ACC112 (cell line): ENCODE data around the gene PHLDB3.
A peak's percentile ranks its signal among the peaks of the same experiment; 100 is the strongest.

Experiments
- H2AFZ ChIP-seq: fragments of 200-600 bp; sonication (generic); one replicate; pipeline ENCODE4 v1.6.0; 2017; ENCODE audit warnings: antibody characterized with exemption, low read length; ENCODE audit not compliant: unreplicated experiment
- H3K27ac ChIP-seq: fragments of 200-600 bp; sonication (generic); 2 replicates; pipeline ENCODE4 v1.5.1; 2014; ENCODE audit warnings: low read depth, mild to moderate bottlenecking, antibody characterized with exemption, low read length, moderate library complexity
- H3K27me3 ChIP-seq: fragments of 200-600 bp; sonication (generic); 2 replicates; pipeline ENCODE4 v1.6.1; 2014; ENCODE audit warnings: mild to moderate bottlenecking, antibody characterized with exemption, low read length, moderate library complexity, mixed read lengths; ENCODE audit not compliant: insufficient read depth
- H3K36me3 ChIP-seq: fragments of 200-600 bp; sonication (generic); 2 replicates; pipeline ENCODE4 v1.6.1; 2016; ENCODE audit warnings: mild to moderate bottlenecking, antibody characterized with exemption, low read length, moderate library complexity, mixed read lengths; ENCODE audit not compliant: insufficient read depth
- H3K4me1 ChIP-seq: fragments of 200-600 bp; sonication (generic); one replicate; pipeline ENCODE4 v1.6.1; 2016; ENCODE audit warnings: low read length, mixed read lengths; ENCODE audit not compliant: insufficient read depth, unreplicated experiment, control insufficient read depth
- H3K4me3 ChIP-seq: fragments of 200-600 bp; sonication (generic); 2 replicates; pipeline ENCODE4 v1.5.1; 2014; ENCODE audit warnings: mild to moderate bottlenecking, low read depth, low read length
- H3K79me2 ChIP-seq: fragments of 200-600 bp; sonication (generic); one replicate; pipeline ENCODE4 v1.6.0; 2016; ENCODE audit warnings: low read length; ENCODE audit not compliant: control insufficient read depth, unreplicated experiment, insufficient read depth

PHLDB3 gene

DNA sequence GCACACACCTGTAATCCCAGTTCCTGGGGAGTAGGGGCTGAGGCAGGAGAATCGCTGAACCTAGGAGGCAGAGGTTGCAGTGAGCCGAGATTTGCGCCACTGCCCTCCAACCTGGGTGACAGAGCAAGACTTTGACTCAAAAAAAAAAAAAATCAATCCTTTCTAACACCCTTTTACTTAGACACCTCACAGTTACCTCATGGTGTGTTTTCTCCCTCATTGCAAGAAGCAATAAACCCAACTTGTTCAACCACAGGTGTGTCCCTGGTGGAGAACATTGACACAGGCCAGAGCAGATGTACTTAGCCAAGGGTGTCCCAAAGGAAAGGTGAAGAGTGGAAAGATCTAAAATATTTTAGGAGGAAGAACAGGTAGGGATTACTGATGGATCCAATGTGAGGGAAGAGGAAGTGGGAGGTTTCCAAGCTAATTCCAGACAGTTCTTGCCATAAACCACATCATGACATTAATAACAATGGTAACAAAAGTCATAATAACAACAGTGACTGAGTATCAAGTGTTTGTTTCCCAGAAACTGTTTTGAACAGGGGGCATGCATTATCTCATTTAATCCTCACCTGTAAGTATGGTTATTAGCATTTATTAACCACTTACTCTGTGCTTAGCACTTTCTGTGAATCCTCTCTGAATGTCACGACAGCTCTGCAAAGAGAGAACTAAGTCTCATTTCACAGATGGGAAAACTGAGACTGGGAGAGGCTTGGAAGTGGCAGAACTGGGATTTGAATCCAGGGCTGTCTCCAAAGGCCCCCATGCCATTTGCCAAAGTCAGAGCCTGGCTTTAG, 36.0 kb downstream of the PHLDB3 start:
- H3K36me3 ChIP-seq, result no peaks in the 10 kb centered on the region
- no peak overlapping the region for H3K27ac ChIP-seq
- H3K79me2 ChIP-seq, result no peaks in the 10 kb centered on the region
- H3K27me3 ChIP-seq, result no peaks in the 10 kb centered on the region
- no peak overlapping the region for H3K4me3 ChIP-seq
- H2AFZ ChIP-seq, result no peak overlapping the region
- H3K4me1 ChIP-seq, result peaks cover 6% of the 10 kb centered on the region

DNA sequence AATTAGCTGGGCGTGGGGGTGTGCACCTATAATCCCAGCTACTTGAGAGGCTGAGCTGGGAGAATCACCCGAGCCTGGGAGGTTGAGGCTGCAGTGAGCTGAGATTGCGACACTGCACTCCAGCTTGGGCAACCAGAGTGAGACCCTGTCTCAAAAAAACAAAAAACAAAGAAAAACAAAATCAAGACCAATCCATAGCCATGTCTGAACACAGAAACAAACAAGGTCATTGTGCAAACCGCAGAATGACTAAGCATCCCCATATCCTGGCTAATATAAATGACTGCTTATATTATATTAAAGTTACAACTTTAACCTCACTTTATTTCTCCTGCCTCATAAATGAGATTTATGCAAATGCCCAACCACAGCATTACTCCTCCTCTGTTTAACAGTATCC, 36.8 kb downstream of the PHLDB3 start:
- Histone ChIP-seq H3K27me3 (no peaks in the 10 kb centered on the region), H3K4me3 (no peak overlapping the region), H3K79me2 (no peaks in the 10 kb centered on the region), H2AFZ (no peak overlapping the region), H3K36me3 (no peaks in the 10 kb centered on the region), H3K27ac (no peak overlapping the region), H3K4me1 (peaks cover 6% of the 10 kb centered on the region)

DNA sequence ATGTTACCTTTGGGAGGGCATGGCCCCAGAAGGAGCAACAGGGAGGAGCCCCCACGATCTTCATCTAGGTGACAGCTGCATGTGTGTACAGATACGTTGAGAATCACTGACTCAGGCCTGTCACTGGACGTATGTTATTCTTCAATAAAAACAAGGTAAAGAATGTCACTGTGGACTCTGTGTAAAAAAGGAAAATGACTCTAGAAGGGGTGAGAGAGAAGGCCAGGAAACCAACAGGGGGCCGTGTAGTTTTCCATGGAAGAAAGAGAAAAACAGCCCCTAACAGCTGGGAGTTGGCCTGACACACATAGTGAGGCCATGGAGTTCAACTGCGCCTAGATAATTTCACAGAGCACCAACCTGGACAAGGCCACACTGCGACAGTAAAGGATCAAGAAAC, 37.3 kb downstream of the PHLDB3 start:
- peak overlapping the region; percentile 30 for H2AFZ ChIP-seq

DNA sequence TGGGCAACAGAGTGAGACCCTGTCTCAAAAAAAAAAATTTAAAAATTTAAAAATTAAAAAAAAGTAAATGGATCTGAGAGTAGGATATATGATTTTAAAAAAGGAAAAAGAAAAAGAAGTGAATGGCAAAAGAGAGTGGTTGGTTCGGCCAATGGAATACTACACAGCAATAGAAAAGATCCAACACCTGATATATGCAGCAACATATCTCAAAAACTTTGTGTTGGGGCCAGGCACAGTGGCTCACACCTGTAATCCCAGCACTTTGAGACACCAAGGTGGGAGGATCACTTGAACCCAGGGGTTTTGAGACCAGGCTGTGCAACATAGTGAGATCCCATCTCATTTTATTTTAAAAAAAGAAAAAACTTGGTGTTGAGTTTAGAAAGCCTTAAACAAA, 37.8 kb downstream of the PHLDB3 start:
- Histone ChIP-seq H3K4me1 (peaks cover 6% of the 10 kb centered on the region), H3K36me3 (no peaks in the 10 kb centered on the region), H3K27me3 (no peaks in the 10 kb centered on the region), H3K4me3 (no peak overlapping the region), H3K79me2 (no peaks in the 10 kb centered on the region), H2AFZ (no peak overlapping the region), H3K27ac (no peak overlapping the region)

More for the DNA sequence above, 37.3 kb downstream of the PHLDB3 start:
- Histone ChIP-seq H3K27me3 (no peaks in the 10 kb centered on the region), H3K4me1 (peaks cover 6% of the 10 kb centered on the region), H3K27ac (no peak overlapping the region), H3K79me2 (no peaks in the 10 kb centered on the region), H3K36me3 (no peaks in the 10 kb centered on the region), H3K4me3 (no peak overlapping the region)

DNA sequence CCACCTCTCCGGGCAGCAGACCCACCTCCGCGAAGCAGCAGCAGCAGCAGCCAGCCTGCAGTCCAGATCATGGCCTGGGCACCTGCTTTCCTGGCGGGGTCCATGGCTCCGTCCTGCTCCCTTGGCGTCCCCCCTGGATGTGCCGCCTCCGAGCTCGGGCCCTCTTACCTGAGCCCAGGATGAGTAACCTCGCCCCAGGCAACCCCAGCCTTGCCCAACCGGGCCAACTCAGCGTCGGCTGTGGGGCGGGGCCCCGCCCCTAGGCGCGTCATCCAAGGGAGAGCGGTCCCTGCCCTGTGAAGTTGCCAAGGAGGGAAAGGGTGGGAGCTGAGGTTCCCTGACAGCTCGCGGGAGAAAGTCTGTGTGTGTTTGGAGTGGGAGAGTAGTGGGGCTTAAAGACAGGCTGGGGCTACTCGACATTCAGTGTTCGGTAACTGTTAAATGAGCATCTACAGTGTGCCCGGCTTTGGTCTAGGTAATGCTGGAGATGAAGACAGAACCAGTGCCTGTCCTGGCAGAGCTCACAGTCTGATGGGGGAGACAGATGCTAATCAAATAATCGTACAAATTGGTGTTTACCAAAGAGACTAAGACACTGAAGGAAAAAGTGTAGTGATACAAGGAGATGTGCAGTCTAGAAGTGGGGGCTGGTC, 39.0 kb downstream of the PHLDB3 start, which contains the start of gene LYPD3:
TSS of gene LYPD3 (minus strand) at position 141 of the 653 bp plus-strand sequence. CDS start at position 104, 37 bp downstream.
- Histone ChIP-seq H3K4me3 (peak within 1 kb of the TSS; percentile 79; the same call in 1 of the 2 replicates), H3K36me3 (no peaks in the 10 kb centered on the region), H3K4me1 (peaks cover 6% of the 10 kb centered on the region), H3K79me2 (no peaks in the 10 kb centered on the region), H3K27me3 (no peaks in the 10 kb centered on the region), H2AFZ (no peak within 1 kb of the TSS), H3K27ac (no peak within 1 kb of the TSS)

DNA sequence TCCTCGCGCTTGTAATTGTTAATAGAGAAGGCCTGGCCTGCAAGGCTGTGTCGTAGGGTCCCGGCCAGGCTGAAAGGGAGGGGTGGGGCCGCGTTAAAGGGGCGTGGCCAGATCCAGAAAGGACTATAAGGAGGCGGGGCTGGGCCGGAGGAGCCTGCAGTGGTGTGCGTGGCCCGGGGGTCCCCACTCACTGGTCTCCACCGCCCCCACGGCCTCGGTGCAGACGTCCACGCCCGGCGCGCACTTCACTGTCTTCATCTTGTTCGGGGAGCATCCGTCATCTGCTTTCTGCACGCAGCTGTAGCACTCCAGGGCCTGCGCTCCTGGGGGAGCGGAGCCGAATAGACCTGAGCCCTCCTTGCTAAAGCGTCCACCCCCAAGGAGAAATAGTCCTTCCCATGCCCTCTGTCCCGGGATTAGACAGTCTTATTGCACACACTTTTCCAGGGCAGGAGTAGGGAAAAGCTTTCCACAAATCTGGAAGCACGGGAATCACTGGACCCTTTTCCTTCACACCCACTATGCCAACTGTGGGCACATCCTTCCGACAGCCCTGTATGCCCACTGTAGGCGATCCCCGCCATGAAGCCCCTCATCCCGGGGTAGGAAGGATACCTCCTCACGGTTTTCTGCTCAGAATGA, 40.3 kb downstream of the PHLDB3 start:
- peak overlapping the region; percentile 2 for H2AFZ ChIP-seq
- H3K4me3 ChIP-seq, result peak overlapping the region; percentile 79
- no peaks in the 10 kb centered on the region for H3K36me3 ChIP-seq
- H3K27ac ChIP-seq, result no peak overlapping the region
- H3K27me3 ChIP-seq, result no peaks in the 10 kb centered on the region
- no peaks in the 10 kb centered on the region for H3K79me2 ChIP-seq
- H3K4me1 ChIP-seq, result peaks cover 6% of the 10 kb centered on the region

DNA sequence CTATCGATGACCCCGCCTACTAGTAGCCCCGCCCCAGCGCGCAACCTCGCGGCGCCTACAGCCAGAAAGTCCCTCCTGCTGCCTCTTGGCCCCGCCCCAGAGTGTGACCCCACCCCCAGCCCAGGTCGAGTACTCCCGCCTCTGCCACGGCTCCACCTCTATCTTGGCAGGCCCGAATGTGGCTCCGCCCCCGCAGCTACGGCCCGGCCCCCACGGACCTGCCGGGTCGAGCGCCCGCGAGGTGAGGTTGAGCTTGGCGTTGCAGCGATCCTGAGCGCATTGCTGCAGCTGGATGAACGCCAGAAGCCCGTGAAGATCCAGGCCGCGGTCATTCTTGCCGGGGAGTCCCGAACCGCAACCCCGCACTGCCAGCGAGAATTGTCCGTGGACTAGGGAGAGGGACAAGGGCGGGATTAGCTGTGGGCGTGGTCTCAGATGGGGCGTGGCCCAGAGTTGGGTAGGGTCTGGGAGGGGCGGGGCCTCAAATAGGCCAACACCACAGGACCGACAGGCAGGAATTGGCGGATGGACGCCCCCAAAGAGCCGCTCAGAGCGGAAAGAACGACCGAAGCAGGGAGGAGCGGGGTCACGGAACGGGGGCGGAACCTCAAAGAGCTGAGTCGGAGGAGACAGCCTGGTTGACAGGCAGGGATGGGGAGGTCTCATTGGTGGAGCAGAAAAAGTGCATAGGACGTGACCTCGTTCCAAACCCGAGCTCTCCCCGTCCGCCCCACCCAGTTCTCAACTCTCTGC, 41.0 kb downstream of the PHLDB3 start:
- H3K27ac ChIP-seq, result no peak overlapping the region
- H2AFZ ChIP-seq, result peak overlapping the region; percentile 2
- no peaks in the 10 kb centered on the region for H3K27me3 ChIP-seq
- H3K4me1 ChIP-seq, result peaks cover 6% of the 10 kb centered on the region
- no peaks in the 10 kb centered on the region for H3K36me3 ChIP-seq
- peak overlapping the region; percentile 79 for H3K4me3 ChIP-seq
- H3K79me2 ChIP-seq, result no peaks in the 10 kb centered on the region

DNA sequence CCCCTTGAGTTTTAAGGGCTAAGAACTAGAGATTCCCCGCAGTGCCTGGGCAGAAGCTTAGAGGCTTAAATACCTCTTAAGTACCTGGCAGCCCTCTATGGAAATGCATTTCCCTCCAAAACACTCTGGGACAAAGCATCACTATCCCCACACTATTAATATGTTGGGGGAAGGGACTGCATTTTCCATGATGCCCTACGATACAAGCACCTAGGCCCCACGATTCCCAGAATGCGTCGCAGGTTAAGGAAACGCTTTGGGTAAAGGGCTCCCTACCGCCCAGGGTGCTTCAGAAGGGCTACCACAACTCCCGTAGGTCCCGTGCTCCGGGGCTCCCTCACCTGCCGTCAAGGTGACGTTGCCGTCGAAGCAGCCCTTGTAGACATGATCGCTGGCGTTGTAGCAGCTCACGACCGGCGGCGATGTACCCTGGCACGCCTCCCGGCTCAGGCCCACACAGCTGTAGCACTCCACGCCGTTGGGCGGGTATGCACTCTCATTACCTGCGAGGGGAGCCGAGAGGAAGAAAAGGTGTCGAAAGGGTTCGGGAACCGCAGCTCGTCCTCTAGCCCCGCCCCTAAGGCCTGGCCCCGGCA, 41.7 kb downstream of the PHLDB3 start:
- no peaks in the 10 kb centered on the region for H3K79me2 ChIP-seq
- no peaks in the 10 kb centered on the region for H3K36me3 ChIP-seq
- peak overlapping the region; percentile 79 for H3K4me3 ChIP-seq
- H3K27ac ChIP-seq, result no peak overlapping the region
- no peaks in the 10 kb centered on the region for H3K27me3 ChIP-seq
- peaks cover 6% of the 10 kb centered on the region for H3K4me1 ChIP-seq
- H2AFZ ChIP-seq, result peak overlapping the region; percentile 73

DNA sequence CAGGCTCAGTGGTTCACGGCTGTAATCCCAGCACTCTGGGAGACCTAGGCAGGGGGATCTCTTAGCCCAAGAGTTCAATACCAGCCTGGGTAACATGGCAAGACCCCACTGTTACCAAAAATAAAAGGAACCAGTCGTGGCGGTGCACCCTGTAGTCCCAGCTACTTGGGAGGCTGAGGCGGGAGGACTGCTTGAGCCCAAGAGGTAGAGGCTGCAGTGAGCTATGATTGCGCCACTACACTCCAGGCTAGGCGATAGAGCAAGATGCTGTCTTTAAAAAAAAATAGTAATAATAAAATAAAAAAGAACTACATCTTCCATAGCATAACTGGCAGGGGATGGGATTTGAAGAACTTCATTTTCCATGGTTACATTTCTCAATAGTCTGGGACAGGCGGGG, 42.2 kb downstream of the PHLDB3 start:
- no peaks in the 10 kb centered on the region for H3K79me2 ChIP-seq
- no peaks in the 10 kb centered on the region for H3K27me3 ChIP-seq
- no peak overlapping the region for H2AFZ ChIP-seq
- no peak overlapping the region for H3K27ac ChIP-seq
- H3K4me3 ChIP-seq, result no peak overlapping the region
- H3K4me1 ChIP-seq, result peaks cover 3% of the 10 kb centered on the region
- H3K36me3 ChIP-seq, result no peaks in the 10 kb centered on the region

DNA sequence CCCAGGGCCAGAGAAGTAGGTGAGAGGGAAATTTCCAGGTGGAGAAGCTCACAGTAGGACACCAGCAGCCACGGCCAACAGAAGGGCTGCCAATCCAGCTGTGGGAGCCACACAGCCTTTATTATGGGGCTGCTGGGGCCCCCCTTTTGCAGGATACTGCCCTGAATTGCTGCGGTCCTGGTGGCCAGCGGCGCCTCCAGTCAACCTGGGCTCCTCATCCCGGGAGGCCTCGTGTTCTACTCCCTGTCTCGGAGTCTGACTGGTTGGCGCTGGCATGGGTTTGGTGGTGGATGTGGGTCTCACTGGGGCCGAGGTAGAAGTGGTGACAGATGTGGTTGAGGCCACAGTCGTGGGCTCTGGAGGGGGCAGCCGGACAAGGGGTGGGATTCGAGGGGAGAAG, 43.2 kb downstream of the PHLDB3 start:
- no peaks in the 10 kb centered on the region for H3K27me3 ChIP-seq
- H3K36me3 ChIP-seq, result no peaks in the 10 kb centered on the region
- H3K4me3 ChIP-seq, result no peak overlapping the region
- H3K4me1 ChIP-seq, result no peaks in the 10 kb centered on the region
- no peak overlapping the region for H3K27ac ChIP-seq
- no peaks in the 10 kb centered on the region for H3K79me2 ChIP-seq
- H2AFZ ChIP-seq, result no peak overlapping the region
